Stimulated activated naive CD8-positive, alpha-beta T cell treated with anti-CD3 and anti-CD28 coated beads, Interleukin-15, Interleukin-2, amounts not matched to agents 100 U/mL and 50 U/mL, for 24 hours (primary cell): ENCODE measurements around the gene NTM.

Experiments
- ATAC-seq: fragments of 150-1000 bp; cut with Tn5 transposase; one replicate; pipeline ENCODE4 v1.10.0; 2021
- DNase-seq: peaks from one replicate; pipeline ENCODE4 v3.0.0; 2021

NTM gene

DNA sequence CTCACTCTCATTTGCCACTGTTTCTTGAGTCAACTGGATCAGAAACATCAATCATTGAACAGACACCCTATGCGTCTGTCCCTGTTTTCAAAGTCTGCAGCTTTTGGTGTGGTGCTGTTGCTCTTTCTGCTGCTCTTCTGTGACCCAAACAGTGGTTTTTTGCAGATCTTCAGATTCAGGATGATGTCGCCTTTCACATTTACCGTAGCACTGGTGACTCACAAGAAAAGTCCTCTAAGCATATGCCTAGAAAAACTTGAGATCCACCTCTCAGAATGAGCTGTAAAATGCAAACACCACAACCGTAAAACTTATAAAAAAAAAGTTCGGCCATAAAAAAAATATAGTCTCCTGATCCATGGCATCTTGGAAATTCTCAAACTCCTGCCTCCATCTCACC lies 400.4 kb downstream of the NTM start:
- no peak for DNase-seq
- ATAC-seq, result no peak

DNA sequence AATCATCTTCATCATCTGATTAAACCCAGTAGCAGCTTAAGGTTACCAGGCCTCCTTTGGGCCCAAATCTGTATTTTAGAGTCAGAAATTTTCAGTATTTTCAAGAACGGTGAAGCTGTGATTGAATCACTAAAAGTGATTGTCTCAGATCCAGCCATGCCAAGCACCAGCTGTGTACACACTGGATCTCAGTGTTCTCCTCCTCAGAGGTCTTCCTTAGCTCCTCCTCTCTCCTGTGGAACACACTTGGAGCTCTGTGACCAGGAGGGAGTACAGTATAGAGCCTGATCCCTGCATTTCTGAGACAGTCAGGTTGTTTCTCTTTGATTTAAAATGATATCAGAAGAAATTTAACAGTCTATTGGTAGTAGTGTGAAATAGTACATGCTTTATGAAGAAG lies 401.1 kb downstream of the NTM start:
- ATAC-seq (no peak), DNase-seq (no peak)

DNA sequence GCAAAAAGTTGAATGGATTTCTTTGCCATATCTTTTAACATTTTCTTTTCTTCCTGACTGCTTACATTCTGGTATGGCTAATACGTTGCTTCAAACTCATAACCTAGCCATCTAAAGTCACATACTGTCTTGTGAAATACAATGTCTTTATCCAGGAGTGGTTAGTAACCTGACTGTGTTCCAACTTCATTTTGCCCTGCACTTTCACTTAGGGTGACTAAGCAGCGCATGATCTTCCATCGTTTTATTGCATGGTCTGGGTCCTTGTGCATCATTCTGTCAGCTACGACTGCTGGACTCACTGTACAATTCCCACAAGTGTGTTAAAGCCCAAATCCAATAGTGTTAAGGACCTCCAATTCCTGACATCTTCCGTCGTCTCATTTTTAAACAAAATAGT lies 403.2 kb downstream of the NTM start:
- no peak for ATAC-seq
- no peak for DNase-seq

DNA sequence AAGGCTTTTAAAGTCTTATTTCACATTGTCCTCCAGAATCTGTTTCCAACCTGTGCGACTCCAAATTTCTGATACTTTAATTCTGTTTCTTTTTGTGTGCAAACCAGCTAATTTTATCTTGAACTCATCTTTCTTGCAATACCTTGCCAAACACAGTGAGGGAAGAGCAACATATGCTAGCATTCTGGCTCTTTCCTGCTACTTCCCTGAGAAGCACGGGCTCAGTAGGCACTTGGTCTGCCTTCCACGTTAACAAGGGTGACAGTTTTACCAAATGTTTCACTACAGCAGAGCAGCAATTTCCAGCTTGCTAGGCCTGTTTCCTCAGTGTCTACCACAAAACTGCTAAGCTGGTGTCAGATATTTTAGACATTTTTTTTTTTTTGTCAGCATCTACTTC lies 405.8 kb downstream of the NTM start:
- no peak for DNase-seq
- ATAC-seq, result no peak

DNA sequence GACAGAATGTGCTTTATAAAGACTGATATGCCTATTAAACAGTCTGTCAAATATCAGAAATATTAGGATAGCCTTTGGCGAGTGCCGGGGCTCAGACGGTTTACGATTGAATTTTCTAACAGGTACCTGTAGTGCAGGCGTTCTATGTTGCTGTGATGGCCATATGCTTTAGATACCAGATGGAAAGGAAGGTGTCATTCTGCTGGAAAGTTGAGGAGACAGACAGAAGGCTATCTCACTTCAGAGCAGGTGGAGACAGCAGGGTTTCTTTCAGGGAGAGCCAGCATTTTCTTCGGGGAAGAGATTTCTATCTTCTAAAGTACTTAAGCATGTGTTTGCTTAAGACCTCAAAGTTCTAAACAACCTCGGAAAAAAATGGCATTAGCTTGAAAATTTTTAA lies 415.4 kb downstream of the NTM start:
- DNase-seq (no peak), ATAC-seq (no peak)

DNA sequence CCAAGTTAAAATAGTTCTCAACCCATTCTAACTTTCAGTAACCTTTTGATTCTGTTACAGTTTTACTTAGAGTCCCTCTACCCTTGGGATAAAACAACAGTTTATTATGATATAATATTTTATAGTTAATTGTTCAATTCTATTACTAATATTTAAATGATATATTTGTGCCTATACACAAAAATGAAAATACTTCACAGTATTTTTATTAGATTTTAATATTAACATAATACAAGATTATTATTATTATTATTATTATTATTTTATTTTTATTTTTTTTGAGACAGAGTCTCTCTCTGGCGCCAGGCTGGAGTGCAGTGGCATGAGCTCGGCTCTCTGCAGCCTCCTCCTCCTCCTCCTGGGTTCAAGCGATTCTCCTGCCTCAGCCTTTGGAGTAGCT lies 416.7 kb downstream of the NTM start:
- ATAC-seq (no peak), DNase-seq (no peak)

DNA sequence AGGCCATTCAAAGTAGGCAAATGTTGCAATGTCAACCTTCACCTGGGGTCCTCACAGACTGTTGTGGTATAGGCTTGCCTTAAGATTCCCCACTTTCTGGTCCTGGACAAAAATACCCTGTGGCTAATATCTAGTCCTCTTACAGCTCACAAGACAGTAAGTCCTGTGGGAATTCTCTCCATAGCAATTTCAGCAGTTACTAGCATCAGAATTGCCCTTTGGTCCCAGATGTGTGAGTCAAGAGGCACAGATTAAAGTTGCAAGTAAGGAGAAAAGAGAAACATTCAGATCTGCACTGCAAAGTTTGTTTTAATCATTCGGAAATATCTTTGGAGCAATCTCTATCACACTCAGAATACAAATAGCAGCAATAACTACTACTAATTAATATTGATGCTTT lies 420.2 kb downstream of the NTM start:
- ATAC-seq (no peak), DNase-seq (no peak)

DNA sequence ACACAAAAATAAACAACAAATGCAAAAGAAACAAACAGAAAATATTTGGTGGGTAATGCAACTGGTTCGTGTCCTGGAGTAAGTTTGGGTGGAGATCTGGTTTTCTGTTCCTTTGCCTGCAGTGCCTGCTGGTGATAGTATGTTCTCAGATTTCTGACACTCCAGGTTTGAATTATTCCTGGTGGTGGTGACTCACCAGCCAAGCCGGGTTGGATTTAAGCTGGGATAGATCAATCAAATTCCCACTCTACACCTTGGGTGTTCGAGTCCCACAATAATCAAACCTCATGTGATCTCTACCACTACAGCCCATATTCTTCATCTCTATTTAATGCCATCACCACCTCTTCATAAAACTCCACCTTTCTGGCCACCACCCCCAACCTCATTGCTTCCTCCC lies 421.8 kb downstream of the NTM start:
- ATAC-seq (no peak), DNase-seq (no peak)

DNA sequence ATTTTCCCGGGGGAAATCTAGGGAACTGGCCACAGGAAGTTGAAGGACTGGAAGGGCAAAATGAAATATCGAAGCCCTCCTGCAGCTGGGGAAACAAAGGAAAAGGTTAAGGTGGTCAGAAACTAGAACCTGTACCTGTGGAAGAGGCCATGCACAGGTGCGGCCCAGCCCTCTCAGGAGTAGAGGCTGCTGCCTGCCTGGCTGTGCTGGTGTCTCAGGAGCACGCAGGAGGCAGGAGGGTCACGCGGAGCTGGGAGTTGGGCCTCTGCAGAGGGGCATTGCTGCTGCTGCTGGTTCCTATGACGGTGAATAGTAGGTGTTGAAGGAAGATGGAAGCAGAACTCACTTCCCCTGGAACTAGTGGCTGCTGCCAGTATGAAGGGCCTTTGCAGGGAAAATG lies 425.7 kb downstream of the NTM start:
- DNase-seq, result no peak

DNA sequence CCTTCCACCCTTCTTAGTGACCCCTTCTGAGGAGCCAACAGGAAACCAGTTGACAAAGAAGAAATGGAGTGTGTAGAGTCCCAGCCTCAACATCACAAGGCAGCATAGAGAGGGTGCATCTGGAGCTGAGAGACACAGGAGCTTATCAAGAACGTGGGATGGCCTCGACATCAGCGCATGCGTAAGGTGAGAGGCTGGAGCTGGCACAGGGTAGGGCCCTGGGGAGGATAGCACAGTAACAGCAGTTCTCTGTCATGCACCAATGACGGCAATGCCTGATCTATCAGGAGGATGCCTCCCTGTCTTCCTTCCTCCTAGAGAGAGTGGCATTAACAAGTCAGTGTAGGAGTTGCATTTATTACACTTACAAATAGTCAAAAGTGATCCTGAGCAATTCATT lies 426.1 kb downstream of the NTM start:
- DNase-seq (no peak), ATAC-seq (no peak)

More for the DNA sequence above, 425.7 kb downstream of the NTM start:
- no peak for ATAC-seq

DNA sequence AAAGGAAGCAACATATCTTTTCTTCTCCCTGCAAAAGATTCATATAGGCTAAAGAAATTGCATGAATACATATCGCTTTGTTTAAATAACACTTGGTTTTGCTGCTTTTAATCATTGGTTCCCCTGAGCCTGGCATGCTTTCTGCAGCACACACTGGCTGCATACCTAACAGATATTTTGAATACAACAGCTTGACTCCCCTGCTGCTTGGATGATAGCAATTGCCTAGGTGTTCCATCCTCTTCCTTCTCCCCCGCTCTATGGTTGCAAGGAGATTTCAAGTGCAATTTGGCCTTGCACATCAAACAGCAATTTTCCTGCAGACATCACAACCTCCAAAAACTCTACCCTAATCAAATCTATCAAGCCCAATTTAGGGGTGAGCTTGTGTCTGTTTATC lies 430.0 kb downstream of the NTM start:
- DNase-seq (no peak), ATAC-seq (no peak)

DNA sequence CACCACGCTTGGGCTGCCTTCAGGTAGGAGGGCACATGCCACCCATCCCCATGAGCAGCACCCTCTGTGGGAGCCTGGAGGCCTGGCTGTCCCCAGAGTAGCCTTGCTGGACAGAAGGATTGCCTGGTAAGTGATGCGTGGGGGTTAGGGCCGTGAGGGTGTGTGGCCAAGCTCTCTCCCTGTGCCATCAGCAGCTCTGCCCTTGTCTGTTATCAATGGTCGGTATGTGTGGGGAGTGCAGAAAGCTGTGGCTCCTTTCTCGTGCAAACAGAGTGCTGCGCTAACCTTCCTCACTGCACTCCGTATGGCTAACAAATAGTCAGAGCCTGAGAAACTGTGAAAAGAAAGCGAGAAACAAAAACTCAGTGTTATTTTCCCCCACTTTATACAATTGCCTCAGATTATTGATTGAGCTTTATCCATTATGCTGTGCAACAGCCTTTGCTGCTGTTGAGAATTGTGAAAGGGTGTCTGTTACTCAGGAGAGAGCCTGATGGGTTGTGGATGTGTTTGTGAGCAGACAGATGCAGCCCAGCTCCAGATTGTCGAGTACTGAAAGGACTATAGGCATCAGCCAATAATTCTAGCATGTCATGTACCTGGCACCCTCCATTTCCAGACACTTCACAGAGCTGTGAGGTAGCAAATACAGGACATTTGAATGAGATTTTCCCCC lies 432.2 kb downstream of the NTM start:
- DNase-seq (no peak), ATAC-seq (no peak)

DNA sequence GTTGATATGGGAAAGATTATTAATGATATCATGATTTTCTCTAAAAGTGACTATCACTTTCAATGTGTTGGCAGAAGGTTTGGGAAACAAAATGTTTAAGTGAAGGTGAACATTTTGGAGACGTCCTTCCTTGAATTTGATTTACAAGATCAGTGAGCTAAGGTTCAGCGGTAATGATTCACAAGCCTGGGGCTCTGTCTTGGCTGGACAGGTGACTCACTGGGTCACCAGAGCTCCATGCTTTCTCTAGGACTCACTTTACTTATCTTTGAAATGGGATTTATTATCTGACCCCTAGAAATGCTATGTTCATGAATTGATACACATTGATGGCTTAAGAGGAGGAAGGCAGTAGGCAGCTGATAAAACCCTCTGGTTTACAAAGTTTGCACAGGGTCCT lies 437.5 kb downstream of the NTM start:
- ATAC-seq (no peak), DNase-seq (no peak)

DNA sequence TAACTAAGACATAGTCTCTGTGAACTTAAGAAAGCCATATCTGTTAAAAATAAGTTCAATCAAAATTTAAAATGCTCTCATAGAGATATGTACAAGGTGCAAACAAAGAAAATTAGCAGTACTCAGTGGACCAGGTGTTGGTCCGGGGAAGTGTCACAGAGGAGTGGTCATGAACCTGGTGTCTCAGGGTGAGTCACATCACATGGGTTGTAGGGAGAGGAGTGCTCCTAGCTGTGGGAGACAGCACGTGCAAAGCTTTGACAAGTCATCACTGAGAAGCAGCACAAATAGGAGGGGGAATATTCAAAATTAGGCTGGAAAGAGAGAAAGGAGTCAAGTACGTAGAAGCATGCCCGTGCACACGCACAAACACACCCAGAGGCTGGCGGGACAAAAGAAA lies 438.1 kb downstream of the NTM start:
- no peak for ATAC-seq
- no peak for DNase-seq

DNA sequence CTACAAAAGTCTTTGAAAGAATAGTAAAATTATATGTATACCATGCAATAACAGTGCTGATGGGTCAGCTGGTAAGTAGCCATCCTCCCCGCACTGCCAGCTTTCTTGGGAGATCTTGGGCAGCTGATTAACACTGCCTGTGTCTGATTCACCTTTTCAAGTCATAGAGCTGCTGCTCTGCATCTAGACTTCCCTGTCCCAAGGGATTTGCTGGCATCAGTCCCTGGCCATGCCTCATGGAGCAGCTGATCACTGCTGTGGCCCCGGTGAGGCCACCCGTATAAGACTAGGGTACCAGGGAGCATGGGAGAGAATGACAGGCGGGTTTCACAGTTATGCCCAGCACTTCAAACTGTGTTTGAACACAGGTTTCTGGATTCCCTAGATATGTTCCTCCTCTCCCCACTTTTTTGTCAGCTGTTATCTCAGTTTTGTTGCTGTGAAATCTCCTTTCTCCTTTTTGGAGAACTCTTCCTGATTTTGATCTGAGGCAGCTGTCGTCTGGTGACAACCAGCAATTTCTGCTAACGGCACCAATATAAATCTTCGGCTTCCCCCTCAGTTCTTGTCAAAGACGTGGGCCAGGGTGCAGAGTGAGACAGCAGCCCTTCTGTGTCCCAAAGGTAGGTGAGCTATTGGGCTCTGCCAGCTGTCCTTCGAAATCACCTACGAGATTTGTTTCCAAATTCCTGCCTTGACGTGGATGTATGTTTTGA lies 438.9 kb downstream of the NTM start:
- DNase-seq (no peak), ATAC-seq (peak; percentile 36)

DNA sequence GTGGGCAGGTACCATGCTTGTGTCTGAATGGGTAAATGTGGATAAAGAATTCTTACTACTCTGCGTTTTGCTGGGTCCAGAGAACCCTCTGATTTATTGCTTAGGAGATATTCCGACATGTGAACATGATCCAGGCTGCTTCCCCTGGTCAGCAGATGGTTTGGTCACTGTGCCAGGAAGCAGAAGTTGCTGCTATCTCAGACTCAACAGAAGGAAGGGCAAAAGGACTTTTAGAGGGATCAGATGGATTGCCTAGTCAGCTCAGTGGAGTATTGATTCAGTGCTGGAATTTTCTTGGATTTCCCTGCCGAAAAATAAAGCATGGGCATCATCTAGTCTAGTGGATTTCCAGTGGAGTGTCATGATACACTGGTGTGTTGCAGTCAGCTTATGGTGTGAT lies 440.1 kb downstream of the NTM start:
- ATAC-seq, result no peak
- DNase-seq, result no peak

DNA sequence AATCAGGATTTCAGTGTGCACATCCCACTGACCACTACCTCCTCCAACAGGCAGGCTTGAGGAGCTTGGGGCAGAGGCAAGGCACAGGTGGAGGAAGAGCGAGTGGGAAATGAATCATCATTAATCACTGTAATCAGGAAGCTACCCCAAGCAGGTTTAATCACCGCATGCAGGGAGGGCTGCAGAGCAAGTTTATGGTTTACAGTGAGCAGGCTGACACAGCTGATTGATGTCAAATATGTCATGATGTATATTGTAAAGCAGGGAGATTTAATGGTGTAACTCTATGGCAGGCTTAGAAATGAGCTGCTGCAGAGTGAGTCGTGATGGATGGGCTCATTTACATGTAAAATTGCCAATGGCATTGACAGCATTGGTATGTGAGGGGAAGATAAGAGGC lies 441.0 kb downstream of the NTM start:
- DNase-seq (no peak), ATAC-seq (no peak)

DNA sequence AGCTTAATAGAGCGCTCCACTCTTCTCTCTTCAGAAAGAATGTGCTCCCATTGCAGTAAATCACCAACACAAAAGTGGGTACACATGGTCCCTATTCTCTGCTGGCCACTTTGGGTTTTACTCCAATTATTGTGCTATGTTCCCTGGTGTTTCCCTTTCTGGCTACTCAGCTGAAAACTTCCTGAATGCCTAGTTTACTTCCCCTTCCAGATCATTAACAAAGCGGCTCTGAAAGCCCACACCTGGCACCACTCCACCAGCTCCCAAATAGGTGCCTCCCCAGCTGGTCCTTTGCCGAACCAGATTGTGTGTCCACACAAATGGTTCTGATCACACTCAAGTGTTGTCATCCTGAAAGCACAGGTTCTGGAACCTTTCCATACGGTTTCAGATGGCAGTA lies 443.7 kb downstream of the NTM start:
- no peak for DNase-seq
- ATAC-seq, result no peak

DNA sequence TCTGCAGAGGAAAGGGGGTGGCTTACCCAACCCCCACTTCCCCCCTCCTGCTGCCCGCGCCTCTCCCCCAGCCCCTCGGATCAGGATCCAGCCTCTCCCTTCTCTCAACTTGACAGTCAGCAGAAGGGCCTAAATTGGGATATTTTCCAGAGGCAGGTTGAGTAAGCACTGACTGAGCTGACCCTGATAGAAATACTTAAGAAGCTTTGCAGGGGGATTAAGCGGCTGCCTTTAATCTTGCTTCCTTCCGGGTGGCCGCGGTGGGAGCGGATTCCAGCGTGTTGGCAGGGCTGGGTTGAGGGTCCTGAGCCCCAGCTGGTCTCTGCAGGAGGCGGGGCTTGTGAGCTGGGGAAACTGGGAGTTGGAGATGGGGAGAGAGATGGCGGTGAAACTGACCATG lies 445.2 kb downstream of the NTM start:
- no peak for ATAC-seq
- DNase-seq, result no peak

DNA sequence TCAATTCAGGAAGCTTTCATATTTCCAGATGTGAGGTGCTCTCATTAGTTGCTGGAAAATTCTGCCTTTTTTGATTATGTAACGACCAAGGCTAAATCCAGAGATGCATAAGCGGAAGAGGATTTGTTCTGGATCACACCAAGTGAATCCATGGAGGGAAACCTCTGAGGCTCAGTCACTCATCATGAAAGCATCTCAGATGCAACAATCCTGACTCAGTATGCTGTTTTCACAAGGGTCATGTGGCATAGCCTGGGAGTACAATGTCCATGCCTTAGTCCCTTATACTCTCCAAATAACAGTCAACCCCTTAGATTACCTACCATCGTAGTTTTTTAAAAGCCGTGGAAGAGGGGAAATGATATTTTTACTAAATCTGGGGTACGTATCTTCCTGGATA lies 445.6 kb downstream of the NTM start:
- ATAC-seq (no peak), DNase-seq (no peak)

DNA sequence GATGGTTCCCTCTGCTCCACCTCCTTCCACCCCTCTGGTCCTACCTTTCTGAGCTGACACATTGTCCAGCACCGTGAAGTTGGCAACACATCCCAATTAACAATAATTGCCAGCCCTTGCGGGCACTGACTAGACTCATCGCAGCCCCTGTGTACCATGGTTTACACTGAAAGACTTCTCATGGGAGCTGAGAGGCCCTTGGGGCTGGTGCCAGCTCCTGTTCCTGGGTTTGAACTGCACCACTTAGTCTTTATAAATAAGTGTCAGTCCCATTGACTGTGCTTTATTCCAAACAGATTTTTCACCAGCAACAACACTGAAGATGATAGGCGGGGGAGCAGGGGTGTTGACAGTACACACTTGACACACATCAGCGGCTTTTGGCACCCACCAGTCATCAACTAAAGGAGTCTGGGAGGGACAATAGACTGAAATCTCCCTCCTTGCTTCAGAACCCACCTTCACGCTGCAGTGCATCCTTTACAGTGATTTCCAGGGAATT lies 447.3 kb downstream of the NTM start:
- DNase-seq (no peak), ATAC-seq (no peak)

DNA sequence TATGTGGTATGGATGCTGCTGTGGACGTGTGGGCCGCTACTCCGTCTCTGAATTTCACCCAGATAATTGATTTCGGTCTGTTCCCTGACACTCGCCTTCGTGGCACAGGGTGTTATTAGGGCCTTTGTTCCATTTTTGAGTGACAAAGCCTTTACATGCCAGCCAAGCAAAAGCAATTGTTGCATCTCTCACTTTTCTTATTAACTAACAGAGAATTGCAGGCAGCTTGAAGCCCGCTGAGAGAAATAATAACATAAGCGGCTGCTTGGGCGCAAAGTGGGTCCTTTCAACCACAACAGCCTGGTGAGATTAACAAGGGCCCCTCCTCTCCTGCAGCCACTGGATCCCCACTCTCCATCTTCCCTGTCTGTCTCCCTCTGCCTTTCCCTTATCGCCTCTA lies 449.4 kb downstream of the NTM start:
- no peak for DNase-seq
- ATAC-seq, result no peak

DNA sequence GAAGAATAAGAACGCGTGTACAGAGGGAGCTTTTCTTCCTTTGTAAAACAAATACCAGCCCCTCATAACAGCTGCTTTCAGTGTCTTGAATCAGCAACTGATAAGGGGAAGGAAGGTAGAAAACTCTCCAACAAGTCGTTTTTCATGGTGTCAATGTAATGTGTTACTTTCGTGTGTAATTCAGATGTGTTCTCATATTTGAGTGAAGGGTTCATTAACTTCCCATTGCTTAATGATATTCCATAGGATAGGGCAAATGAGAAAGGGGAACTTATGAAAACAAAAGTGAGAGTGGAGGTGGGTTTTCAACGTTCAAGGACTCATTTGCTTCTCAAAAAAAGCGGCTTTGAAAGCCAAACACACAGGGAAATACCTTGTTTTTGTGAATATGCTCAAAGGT lies 452.1 kb downstream of the NTM start:
- ATAC-seq (no peak), DNase-seq (no peak)

DNA sequence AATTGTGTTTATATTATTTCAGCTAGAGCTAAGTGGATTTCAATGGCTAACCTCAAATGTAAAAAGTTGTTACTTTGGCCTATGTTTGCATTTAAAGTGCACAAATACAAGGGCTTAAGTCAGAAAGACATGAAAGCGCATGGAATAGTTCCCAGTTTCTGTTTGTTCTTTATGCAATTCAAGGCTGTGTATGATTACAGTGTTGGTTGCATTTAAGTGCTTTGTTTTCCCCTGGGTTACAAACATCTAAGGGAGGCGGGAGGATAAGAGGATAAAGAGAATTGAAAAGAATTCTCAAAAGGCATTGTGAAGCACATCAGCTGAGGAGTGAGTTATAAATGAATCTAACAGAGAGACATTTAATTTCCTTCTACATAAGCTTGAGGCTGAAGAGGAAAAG lies 453.4 kb downstream of the NTM start:
- ATAC-seq (no peak), DNase-seq (no peak)
